ENCODE measurements around the gene GLRA2.

Gene GLRA2

DNA sequence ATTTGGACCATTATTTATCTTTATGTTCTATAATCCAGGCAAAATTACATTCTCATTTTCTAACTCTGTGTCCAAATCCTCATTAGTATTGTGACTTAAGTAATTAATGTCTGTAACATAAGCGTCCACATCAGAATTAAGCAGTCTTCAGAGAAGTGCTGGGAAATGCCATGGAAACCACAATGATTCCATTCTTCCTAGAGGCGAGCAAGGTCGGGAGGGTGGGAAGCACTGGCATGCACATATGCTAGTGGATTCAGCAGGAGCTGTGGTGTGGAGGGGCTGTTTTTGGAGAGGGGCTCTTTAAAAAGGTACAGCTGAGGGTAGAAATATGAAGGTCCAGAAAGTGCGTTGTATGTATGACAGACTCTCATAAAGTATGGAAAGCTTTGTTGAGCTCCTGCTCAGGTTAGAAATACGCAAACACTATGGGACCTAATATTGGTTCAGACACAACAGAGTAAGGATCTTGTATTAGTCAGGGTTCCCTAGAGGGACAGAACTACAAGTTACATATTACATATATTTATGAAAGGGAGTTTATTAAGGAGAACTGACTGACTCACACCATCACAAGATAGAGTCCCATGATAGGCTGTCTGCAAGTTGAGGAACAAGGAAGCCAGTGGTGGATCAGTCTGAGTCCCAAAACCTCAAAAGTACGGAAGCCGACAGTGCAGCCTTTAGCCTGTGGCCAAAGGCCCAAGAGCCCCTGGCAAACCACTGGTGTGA is 61.5 kb downstream of the GLRA2 start:
- no peaks in the 10 kb centered on the region for H3K4me1 ChIP-seq (ENCODE audit: control insufficient read depth in 2 of 2, insufficient read depth in 1 of 2, low read depth in 1 of 2, low read length in 2 of 2)
- no peak overlapping the region for H3K18ac ChIP-seq (ENCODE audit: low read length)
- no peak overlapping the region for H4K91ac ChIP-seq (ENCODE audit: low read depth, low read length, poor library complexity)
- WGBS, 2 donors (ENCODE audit: extremely low coverage in 2 of 2, insufficient read length in 2 of 2, insufficient replicate concordance in 1 of 2), result no CpG with 5 or more reads among the region's 7 CpGs
- H2BK5ac ChIP-seq (ENCODE audit: low read length), result no peak overlapping the region
- H3K14ac ChIP-seq (ENCODE audit: low read length), result no peak overlapping the region
- no peaks in the 10 kb centered on the region for H3K79me1 ChIP-seq (ENCODE audit: low read depth, low read length)
- no peak overlapping the region for H3K23ac ChIP-seq (ENCODE audit: low read depth, low read length, poor library complexity)
- no peak overlapping the region for H4K8ac ChIP-seq (ENCODE audit: low read depth, low read length)
- H3K27me3 ChIP-seq (ENCODE audit: control insufficient read depth in 3 of 3, insufficient read depth in 3 of 3, low read depth in 1 of 3, low read length in 3 of 3), result no peaks in the 10 kb centered on the region
- no peak for DNase-seq (ENCODE audit: low spot score)
- H2BK12ac ChIP-seq (ENCODE audit: low read length), result no peak overlapping the region
- no peak overlapping the region for H3K4ac ChIP-seq (ENCODE audit: low read length)
- no peaks in the 10 kb centered on the region for H3K36me3 ChIP-seq (replicated peaks in 1 of 2; ENCODE audit: control insufficient read depth in 2 of 2, insufficient read depth in 2 of 2, low read length in 2 of 2)
- no peak overlapping the region for H2BK15ac ChIP-seq (ENCODE audit: low read length)
- no peak overlapping the region for H2AK5ac ChIP-seq (ENCODE audit: low read depth, low read length)
- H3K9ac ChIP-seq (ENCODE audit: low read depth, low read length, poor library complexity), result no peak overlapping the region
- H2BK120ac ChIP-seq (ENCODE audit: low read depth, low read length), result no peak overlapping the region
- H3K27ac ChIP-seq (replicated peaks; ENCODE audit: low read length), result no peak overlapping the region
- no peaks in the 10 kb centered on the region for H3K9me3 ChIP-seq (replicated peaks in 1 of 2; ENCODE audit: control insufficient read depth in 2 of 2, insufficient read depth in 1 of 2, low read depth in 1 of 2, low read length in 2 of 2)
- no peak overlapping the region for H3K4me3 ChIP-seq (ENCODE audit: low read length in 2 of 2)
- H2AFZ ChIP-seq (ENCODE audit: low read length), result no peak overlapping the region
- H3K4me2 ChIP-seq (ENCODE audit: insufficient read depth, low read length, poor library complexity, severe bottlenecking), result no peak overlapping the region

DNA sequence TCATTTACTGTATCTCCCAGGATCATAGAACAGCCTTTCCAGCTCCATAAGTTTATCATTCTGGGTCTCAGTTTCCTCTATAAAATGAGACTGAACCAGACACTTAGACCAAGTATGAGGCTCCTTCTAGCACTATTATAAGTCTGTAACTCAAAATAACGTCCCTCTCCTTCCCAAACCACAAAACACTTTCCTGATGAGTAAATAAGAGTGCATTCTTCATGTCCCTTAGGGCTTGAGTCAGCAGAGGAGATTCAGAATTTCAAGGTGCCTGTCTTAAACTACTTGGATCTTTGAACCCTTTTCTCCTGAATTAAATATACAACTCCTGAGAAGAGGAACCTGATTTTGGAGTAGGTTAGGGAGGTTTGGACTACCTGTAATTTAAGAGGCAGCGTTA is 62.6 kb downstream of the GLRA2 start:
- no peaks in the 10 kb centered on the region for H3K4me1 ChIP-seq (ENCODE audit: control insufficient read depth in 2 of 2, insufficient read depth in 1 of 2, low read depth in 1 of 2, low read length in 2 of 2)
- no peak overlapping the region for H3K14ac ChIP-seq (ENCODE audit: low read length)
- no peak overlapping the region for H3K18ac ChIP-seq (ENCODE audit: low read length)
- H3K36me3 ChIP-seq (replicated peaks in 1 of 2; ENCODE audit: control insufficient read depth in 2 of 2, insufficient read depth in 2 of 2, low read length in 2 of 2), result no peaks in the 10 kb centered on the region
- H2AFZ ChIP-seq (ENCODE audit: low read length), result no peak overlapping the region
- no peak overlapping the region for H3K4me2 ChIP-seq (ENCODE audit: insufficient read depth, low read length, poor library complexity, severe bottlenecking)
- H3K27ac ChIP-seq (replicated peaks; ENCODE audit: low read length), result no peak overlapping the region
- no peak overlapping the region for H4K91ac ChIP-seq (ENCODE audit: low read depth, low read length, poor library complexity)
- no peak overlapping the region for H2BK120ac ChIP-seq (ENCODE audit: low read depth, low read length)
- H3K4ac ChIP-seq (ENCODE audit: low read length), result no peak overlapping the region
- H3K79me1 ChIP-seq (ENCODE audit: low read depth, low read length), result no peaks in the 10 kb centered on the region
- H2BK12ac ChIP-seq (ENCODE audit: low read length), result no peak overlapping the region
- H4K8ac ChIP-seq (ENCODE audit: low read depth, low read length), result no peak overlapping the region
- no peak overlapping the region for H3K9ac ChIP-seq (ENCODE audit: low read depth, low read length, poor library complexity)
- no peak overlapping the region for H2BK5ac ChIP-seq (ENCODE audit: low read length)
- peaks cover 0 to under 1% (median 0%) of the 10 kb centered on the region in 3 experiments for H3K27me3 ChIP-seq (ENCODE audit: control insufficient read depth in 3 of 3, insufficient read depth in 3 of 3, low read depth in 1 of 3, low read length in 3 of 3)
- no peak overlapping the region for H3K23ac ChIP-seq (ENCODE audit: low read depth, low read length, poor library complexity)
- DNase-seq (ENCODE audit: low spot score), result no peak
- H2AK5ac ChIP-seq (ENCODE audit: low read depth, low read length), result no peak overlapping the region
- no peak overlapping the region for H3K4me3 ChIP-seq (ENCODE audit: low read length in 2 of 2)
- no CpG with 5 or more reads among the region's 2 CpGs for WGBS, 2 donors (ENCODE audit: extremely low coverage in 2 of 2, insufficient read length in 2 of 2, insufficient replicate concordance in 1 of 2)
- no peak overlapping the region for H2BK15ac ChIP-seq (ENCODE audit: low read length)
- H3K9me3 ChIP-seq (replicated peaks in 1 of 2; ENCODE audit: control insufficient read depth in 2 of 2, insufficient read depth in 1 of 2, low read depth in 1 of 2, low read length in 2 of 2), result no peaks in the 10 kb centered on the region

DNA sequence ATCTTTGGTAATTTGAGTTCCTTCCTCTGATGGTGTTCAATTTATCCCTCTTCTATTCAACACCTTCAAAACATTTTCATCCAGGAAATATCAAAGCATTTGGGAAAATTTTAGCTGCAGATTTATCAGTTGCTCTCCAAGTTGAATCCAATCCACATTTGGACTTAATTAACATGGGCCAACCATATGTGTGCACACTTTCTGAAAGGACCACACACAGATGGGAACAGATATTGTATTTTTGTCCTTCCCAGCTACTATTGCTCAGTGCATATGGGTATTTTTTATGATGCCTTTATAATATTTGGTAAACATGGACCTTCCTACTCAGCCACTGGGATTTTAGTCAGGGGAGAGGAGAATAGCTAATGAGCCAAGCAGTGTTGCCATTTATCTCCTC is 65.2 kb downstream of the GLRA2 start:
- no peak overlapping the region for H4K91ac ChIP-seq (ENCODE audit: low read depth, low read length, poor library complexity)
- no peak overlapping the region for H2BK12ac ChIP-seq (ENCODE audit: low read length)
- H2AK5ac ChIP-seq (ENCODE audit: low read depth, low read length), result no peak overlapping the region
- no peak overlapping the region for H3K4me3 ChIP-seq (ENCODE audit: low read length in 2 of 2)
- no peak overlapping the region for H2BK120ac ChIP-seq (ENCODE audit: low read depth, low read length)
- no peak overlapping the region for H2BK15ac ChIP-seq (ENCODE audit: low read length)
- no peak overlapping the region for H3K4ac ChIP-seq (ENCODE audit: low read length)
- H3K9me3 ChIP-seq (replicated peaks in 1 of 2; ENCODE audit: control insufficient read depth in 2 of 2, insufficient read depth in 1 of 2, low read depth in 1 of 2, low read length in 2 of 2), result no peaks in the 10 kb centered on the region
- H3K4me2 ChIP-seq (ENCODE audit: insufficient read depth, low read length, poor library complexity, severe bottlenecking), result no peak overlapping the region
- DNase-seq (ENCODE audit: low spot score), result no peak
- H3K23ac ChIP-seq (ENCODE audit: low read depth, low read length, poor library complexity), result no peak overlapping the region
- H3K79me1 ChIP-seq (ENCODE audit: low read depth, low read length), result no peaks in the 10 kb centered on the region
- peaks cover 0 to 4% (median 0%) of the 10 kb centered on the region in 3 experiments for H3K27me3 ChIP-seq (ENCODE audit: control insufficient read depth in 3 of 3, insufficient read depth in 3 of 3, low read depth in 1 of 3, low read length in 3 of 3)
- H3K9ac ChIP-seq (ENCODE audit: low read depth, low read length, poor library complexity), result no peak overlapping the region
- no peaks in the 10 kb centered on the region for H3K36me3 ChIP-seq (replicated peaks in 1 of 2; ENCODE audit: control insufficient read depth in 2 of 2, insufficient read depth in 2 of 2, low read length in 2 of 2)
- H3K4me1 ChIP-seq (ENCODE audit: control insufficient read depth in 2 of 2, insufficient read depth in 1 of 2, low read depth in 1 of 2, low read length in 2 of 2), result peaks cover 0 to 2% of the 10 kb centered on the region in 2 donors
- no peak overlapping the region for H3K14ac ChIP-seq (ENCODE audit: low read length)
- no peak overlapping the region for H3K27ac ChIP-seq (replicated peaks; ENCODE audit: low read length)
- H3K18ac ChIP-seq (ENCODE audit: low read length), result no peak overlapping the region
- no peak overlapping the region for H2AFZ ChIP-seq (ENCODE audit: low read length)
- no peak overlapping the region for H2BK5ac ChIP-seq (ENCODE audit: low read length)
- H4K8ac ChIP-seq (ENCODE audit: low read depth, low read length), result no peak overlapping the region

DNA sequence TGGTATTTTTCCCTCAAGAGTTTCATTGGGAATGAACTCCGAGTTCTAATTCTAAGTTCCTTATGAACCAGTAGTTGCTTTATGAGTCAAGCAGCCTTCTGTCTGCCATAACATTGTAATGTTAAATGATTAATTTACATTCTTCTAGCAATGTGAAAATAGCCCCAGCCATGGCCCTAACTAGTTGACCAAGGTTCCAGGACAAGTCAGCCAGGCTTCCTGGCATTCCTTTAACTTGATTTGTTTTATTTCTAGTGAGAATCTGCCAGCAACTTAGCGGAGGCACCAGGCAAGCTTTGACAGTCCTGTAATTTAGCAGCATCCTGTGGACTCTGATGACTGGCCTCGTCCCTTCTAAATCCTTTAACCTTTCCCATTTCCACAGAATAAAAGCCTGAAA is 69.0 kb downstream of the GLRA2 start:
- H2BK120ac ChIP-seq (ENCODE audit: low read depth, low read length), result no peak overlapping the region
- no peak overlapping the region for H3K4me2 ChIP-seq (ENCODE audit: insufficient read depth, low read length, poor library complexity, severe bottlenecking)
- no peak overlapping the region for H2BK15ac ChIP-seq (ENCODE audit: low read length)
- DNase-seq (ENCODE audit: low spot score), result no peak
- no peak overlapping the region for H3K4ac ChIP-seq (ENCODE audit: low read length)
- no peaks in the 10 kb centered on the region for H3K36me3 ChIP-seq (replicated peaks in 1 of 2; ENCODE audit: control insufficient read depth in 2 of 2, insufficient read depth in 2 of 2, low read length in 2 of 2)
- H4K91ac ChIP-seq (ENCODE audit: low read depth, low read length, poor library complexity), result no peak overlapping the region
- H3K18ac ChIP-seq (ENCODE audit: low read length), result no peak overlapping the region
- H3K23ac ChIP-seq (ENCODE audit: low read depth, low read length, poor library complexity), result no peak overlapping the region
- H3K9ac ChIP-seq (ENCODE audit: low read depth, low read length, poor library complexity), result no peak overlapping the region
- H3K14ac ChIP-seq (ENCODE audit: low read length), result no peak overlapping the region
- no peak overlapping the region for H3K27ac ChIP-seq (replicated peaks; ENCODE audit: low read length)
- peaks cover 0 to 4% (median 0%) of the 10 kb centered on the region in 3 experiments for H3K27me3 ChIP-seq (ENCODE audit: control insufficient read depth in 3 of 3, insufficient read depth in 3 of 3, low read depth in 1 of 3, low read length in 3 of 3)
- WGBS, 2 donors (ENCODE audit: extremely low coverage in 2 of 2, insufficient read length in 2 of 2, insufficient replicate concordance in 1 of 2), result no CpG with 5 or more reads among the region's 3 CpGs
- H3K79me1 ChIP-seq (ENCODE audit: low read depth, low read length), result no peaks in the 10 kb centered on the region
- no peak overlapping the region for H4K8ac ChIP-seq (ENCODE audit: low read depth, low read length)
- H3K4me1 ChIP-seq (ENCODE audit: control insufficient read depth in 2 of 2, insufficient read depth in 1 of 2, low read depth in 1 of 2, low read length in 2 of 2), result peaks cover 0 to 2% of the 10 kb centered on the region in 2 donors
- H2BK5ac ChIP-seq (ENCODE audit: low read length), result no peak overlapping the region
- H3K9me3 ChIP-seq (replicated peaks in 1 of 2; ENCODE audit: control insufficient read depth in 2 of 2, insufficient read depth in 1 of 2, low read depth in 1 of 2, low read length in 2 of 2), result no peaks in the 10 kb centered on the region
- no peak overlapping the region for H2AK5ac ChIP-seq (ENCODE audit: low read depth, low read length)
- H2AFZ ChIP-seq (ENCODE audit: low read length), result no peak overlapping the region
- H3K4me3 ChIP-seq (ENCODE audit: low read length in 2 of 2), result no peak overlapping the region
- H2BK12ac ChIP-seq (ENCODE audit: low read length), result no peak overlapping the region
